IPS-NIHi11 (cell line): ENCODE results near the gene ALDH8A1.

Source experiments
- DNase-seq: peaks from one replicate; pipeline ENCODE4 v3.0.0; 2012; ENCODE audit warnings: mixed read lengths, low spot score

Gene ALDH8A1

DNA sequence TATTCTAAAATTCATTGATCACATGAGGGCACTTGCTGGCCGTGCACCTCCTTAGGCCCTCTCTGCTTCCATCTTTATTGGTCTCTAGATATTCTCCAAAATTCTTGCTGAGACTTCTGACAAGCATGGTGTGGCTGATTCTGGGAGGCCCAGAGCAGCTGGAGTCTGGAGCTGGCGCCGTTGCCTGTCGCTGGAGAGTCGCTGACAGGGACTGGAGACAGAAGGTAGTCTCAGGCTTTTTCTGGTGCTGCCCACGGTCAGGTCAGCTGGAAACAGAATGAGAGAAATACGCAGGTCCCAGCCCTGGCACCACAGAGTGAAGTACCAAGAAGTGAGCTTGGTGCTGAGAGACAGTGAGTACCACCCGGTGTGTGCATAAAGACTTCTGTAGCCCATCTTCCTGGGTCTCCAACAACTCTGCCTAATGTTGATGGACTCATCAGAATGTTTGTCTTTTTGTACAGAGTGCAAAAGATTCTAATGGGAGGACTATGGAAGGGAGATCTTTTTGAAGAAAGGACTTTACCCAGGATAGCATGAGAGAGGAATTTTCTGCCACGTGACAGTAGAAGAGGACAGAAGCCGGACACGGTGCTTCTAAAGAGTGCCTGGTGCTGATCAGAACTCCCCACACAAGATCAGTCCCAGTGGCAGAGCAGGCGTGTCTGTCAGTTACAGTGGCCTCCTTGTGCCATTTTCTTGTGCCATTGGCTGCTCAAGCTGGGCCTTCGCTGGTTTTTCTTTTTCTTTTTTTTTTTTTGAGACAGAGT lies 1.8 kb upstream of the ALDH8A1 start:
- no peak for DNase-seq

DNA sequence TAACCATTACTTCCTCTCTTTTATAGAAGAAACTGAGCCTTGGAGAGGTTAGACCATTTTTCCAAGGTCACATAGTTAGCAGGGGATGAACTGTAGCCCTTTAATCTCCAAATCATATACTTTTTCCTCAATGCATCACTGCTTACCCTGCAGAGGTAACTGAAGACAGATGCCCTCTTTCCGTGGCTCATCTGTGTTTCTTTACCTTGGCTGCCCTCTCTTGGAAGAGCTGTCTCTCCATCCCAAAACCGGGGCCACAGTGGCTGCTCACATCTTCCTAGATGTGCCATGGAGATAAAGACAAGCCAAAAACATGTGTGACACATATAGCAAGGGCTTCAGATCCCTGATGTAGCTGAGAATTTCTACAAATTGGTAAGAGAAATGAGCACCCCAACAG lies 581 bp upstream of the ALDH8A1 start:
- DNase-seq = no peak

DNA sequence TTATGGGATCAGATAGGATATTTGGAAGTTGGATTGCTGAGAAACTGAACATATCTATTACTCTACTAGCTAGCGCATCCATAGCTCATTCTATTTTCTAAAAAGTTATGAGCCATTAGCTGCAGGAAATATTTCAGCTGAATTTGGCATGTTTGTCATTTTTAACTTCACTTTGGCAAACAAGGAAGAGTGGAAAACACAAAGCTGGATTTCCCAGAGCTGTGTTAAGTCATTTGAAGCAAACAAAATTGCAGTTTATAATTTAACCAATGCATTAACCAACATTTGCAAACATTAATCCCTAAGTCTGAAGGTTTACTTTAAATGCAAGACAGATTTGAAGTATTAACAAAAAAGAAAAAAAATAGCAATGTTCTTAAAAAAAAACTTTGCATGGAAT lies 1.2 kb downstream of the ALDH8A1 start:
- DNase-seq = no peak

DNA sequence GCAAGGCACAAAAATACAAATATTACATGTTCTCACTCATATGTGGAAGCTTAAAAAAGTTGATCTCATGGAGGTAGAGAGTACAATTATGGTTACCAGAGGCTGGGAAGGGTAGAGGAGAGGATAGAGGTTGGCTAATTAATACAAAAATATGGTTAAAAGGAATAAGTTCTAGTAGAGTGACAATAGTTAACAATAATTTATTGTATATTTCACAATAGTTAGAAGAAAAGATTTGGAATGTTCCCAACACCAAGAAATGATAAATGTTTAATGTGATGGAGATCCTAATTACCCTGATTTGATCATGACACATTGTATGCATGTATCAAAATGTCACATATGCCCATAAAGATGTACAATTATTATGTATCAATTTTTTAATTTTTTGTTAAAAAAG lies 1.8 kb downstream of the ALDH8A1 start:
- DNase-seq = no peak

DNA sequence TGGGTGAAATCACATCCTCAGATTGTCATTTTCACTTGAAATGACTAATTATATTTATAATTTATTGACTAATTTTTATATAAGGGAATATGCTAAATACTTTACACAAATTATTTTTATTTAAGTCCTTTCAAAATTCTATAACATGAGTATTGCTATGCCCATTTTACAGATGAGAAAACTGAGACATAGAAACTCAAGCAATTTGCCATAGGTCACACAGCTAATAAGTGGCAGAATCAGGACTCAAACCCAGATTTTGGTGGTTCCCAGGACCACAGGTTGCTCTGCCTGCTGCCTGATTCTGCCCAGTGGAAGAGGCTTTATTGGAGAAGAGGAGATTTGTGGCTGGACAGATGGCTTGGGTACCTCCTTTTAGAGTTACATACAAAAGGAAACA lies 4.9 kb downstream of the ALDH8A1 start:
- DNase-seq = no peak

DNA sequence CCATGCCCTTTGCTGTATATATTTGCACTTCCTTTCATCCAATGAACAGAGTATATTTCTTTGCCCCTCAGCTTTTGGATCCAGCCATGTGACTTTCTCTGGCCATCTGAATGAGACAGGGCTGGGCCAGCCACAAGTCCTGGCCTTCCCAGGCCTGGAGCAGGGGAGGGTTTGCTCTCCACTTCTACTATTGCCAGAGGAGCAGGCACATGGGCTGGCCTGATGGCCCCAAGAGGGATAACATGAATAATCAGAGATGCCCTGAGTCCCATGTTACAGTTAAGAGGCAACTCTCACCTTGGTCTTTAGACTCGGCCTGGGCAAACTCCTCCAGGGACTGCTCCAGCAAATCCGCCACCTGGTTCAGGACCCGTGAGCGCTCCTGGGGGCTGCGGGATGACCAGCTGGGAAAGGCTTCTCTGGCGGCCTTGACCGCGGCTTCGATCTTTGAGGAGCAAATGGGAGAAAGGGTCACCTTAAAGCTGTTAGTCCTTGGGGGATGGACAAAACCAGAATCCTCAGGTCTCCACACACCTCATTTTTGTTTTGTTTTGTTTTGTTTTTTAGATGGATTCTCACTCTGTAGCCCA lies 6.3 kb downstream of the ALDH8A1 start:
- no peak for DNase-seq

DNA sequence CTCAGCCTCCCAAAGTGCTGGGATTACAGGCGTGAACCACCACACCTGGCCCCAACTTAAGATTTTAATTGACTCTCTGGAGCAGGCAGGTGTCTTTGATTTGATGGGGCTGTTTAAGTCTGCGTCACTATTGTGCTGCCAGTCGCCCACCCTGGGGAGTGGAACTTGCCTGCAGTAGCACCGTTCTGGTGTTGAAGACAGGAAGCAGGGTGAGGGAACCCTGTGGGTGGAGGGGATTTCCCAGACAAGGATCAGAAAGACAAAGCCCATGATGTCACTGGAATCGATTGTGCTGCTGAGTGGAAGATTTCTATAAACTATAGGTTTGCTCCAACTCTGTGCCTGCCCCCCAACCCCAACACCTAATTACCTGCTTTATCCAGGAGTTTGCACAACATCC lies 11.0 kb downstream of the ALDH8A1 start:
- DNase-seq = no peak

DNA sequence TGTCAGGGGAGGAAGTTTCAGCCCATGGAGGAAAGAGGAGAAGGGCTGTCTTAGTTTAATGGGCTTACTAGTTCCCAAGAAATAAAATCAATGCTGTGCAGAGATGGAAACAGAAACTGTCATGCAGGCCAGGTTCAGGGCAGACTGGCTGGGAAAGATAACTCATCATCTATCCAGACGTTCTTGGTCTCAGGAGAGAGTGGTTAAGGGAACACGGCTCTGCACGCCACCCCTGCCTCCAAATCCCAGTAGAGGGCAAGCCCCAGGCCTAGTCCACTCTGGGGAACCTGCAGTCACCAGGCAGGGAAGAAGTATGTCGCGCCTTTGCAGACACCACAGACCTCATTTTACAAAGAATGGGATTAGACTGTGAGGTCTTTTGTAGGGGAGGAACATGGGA lies 12.5 kb downstream of the ALDH8A1 start:
- no peak for DNase-seq

DNA sequence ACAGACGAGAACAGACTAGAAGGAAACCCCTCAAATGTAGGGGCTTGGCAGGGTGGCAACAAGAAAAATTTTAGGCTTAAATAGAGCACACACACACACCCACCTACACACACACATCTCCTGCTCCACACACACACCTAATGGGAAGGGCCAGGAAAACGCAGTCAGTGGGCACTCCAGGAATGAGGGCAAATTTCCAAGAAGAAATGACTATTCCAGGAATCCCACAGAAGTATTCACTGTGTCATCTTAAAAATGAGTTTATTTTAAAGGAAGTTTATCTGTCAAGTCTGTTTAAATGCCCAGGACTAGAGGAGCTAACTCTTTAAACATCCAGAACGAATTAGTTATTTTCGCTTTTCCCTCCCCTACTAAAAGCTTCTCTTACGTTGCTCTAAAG lies 13.0 kb downstream of the ALDH8A1 start:
- no peak for DNase-seq

DNA sequence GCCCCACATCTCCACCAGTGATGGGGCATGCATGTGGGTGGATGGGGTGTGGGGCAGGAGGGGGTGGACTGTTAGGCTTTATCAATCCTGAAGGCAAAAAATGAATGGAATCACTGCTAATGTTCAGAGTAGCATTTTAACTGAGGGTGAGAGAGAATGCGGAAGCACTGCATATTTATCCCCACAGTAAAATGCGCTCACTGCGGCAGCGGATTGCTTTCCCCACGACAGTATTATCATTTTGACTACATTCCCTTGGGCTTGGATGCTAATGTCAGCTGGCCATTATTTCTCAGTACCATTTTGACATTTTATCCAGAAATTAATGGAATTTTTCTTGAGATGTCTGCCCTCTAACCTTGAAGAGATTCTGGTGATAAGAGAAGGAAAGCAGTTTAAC lies 13.4 kb downstream of the ALDH8A1 start:
- no peak for DNase-seq

DNA sequence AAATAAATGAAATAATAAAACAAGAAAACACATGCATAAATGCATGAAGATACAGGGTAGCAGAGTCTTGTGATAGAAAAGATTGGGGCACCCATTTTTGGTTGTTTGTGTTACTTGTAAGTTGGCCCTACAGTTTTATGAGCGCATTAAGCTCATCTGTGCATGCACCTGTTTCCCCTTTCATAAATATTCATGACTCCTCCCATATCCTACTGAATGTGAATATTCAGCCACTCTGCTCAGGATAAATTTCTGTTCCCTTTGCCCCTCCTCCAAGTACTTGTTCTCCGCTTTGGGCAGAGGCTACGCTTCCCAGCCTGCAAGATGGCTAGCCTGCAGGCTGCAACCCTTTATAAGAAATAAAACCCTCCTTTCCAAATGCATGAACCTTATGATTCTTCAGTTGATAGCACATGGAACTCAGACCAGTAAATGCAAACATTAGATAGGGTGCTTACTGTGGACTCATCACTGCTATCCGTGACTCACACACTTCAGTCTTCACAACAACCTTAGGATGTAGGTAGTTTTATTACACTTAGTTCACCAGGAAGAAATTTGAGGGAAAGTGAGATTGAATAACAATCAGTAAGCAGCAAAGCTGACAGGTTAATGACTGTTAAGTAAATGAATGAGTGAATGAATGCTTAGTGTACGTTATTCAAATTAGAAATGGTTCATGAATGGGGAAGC lies 15.0 kb downstream of the ALDH8A1 start:
- DNase-seq = no peak

DNA sequence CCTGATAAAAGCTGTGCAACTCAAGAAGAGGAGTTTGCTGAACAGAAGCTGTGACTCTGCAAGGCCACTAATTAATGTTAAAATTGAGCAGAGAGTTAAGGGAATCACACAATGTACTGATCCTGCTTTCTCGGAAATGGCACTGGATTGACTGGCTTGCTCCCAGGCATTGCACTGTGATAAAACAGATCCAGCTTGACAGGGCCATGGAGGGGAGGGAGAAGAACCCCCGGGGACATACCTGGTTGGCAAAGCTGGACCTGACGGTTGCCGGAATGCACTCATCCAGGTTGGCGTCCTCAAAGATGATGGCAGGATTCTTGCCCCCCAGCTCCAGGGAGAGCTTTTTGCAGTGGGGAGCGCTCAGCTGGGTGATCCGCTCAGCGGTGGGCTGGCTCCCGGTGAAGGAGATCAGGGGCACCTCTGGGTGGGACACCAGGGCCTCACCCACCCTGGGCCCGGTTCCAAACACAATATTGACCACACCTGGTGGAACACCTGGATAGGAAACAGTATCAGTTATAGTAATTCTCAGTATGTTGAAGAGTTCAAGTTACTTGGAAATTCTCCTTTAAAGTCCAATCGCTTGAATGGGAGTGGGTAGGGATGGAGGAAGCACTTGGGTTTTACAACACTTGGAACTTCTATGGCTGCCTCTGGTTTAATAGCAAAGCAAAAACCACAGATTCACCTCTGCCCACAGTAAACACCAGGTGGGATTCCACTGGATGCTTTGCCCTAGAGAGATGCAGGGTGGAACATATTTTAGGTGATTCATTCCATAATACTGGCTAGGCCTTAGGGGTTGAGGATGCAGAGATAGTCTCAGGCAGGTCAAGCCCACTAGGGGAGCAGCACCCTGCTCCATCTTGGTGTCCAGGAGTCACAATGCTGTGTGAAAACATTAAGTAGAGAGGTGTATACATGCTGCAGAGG lies 17.1 kb downstream of the ALDH8A1 start:
- DNase-seq = no peak

DNA sequence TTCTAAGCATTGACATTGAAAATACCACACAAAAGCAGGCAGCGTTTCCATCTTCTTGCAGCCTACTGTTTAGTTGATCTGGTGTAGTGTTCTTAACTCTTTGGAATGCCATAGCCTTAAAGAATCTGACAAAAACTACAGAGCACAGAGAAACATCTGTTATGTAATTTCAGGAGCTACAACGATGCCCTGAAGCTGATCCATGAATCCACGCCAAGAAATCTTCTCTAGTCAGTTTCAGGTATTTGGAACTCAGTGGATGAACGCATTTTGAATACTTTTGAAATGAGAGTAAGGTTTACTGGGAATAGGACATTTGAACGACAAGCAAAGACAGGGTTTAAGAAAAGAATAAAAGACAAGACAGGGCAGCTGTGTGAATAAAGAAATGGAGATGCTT lies 17.8 kb downstream of the ALDH8A1 start:
- no peak for DNase-seq

DNA sequence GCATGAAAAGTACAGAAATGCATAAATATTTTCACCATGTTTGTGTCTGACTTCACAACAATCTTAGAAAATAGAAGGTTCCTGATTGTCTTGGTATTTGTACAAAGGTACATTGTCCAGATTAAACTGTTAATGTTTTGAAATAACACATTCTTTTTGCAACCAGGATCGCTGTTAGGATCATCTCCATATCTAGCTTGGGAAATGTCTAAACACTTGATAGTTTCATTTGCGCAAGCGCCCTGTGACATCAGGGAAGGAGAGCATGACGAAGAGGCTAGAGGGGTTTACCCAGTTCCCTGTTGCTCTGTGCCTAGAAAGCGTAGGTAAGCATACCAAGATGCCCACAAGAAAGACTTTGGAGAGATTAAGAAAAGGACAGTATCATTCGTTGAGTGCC lies 19.4 kb downstream of the ALDH8A1 start:
- DNase-seq = no peak

DNA sequence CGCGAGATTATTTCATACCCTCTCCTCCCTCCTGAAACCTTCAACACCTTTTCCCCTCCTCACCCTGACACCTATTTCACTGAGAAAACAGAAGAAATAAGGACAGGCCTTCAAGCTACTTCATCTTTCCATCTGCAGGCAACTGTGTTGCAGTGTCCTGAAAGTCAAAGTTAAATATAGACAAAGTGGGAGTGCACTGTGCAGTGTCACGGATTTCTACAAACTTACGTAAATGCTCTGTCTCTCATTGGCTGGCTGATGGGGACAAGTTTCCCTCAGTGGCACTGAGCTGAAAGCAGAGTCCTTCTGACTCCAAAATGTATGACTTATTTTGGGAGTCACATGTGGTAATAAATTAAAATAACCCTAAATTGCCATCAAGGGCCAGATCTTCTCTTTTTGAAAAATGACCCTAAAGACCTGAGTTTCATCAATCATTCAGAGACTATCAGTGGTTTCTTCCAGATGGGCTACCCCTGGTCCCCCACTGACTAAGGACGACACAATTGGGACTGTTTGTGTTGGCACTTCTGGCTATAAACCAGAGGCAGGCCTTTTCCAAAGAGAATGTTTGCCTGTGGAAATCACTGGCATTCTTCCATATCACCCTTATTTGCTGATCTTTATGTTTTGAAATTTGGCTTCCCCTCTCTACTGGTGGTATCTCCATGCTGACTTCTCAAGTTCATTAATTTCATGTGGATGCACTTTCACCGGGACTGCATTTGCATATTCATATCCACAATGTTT lies 21.6 kb downstream of the ALDH8A1 start:
- DNase-seq = no peak

DNA sequence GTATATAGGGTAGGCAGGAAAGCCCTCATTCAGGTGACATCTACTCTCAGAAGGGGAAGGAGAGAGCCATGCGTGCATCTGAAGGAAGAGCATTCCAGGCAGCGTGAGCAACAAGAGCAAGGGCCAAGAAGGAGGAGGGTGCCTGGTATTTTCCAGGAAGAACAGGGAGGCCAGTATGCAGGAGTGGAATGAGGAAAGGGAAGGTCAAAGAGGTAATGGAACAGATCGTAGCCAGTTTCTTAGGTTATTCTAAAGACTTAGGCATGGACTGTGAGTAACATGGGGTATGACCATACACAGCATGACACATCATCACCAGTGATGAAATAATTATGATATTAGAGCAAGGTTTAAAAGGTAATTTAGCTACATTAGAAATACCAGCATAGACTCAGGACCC lies 24.1 kb downstream of the ALDH8A1 start:
- no peak for DNase-seq

DNA sequence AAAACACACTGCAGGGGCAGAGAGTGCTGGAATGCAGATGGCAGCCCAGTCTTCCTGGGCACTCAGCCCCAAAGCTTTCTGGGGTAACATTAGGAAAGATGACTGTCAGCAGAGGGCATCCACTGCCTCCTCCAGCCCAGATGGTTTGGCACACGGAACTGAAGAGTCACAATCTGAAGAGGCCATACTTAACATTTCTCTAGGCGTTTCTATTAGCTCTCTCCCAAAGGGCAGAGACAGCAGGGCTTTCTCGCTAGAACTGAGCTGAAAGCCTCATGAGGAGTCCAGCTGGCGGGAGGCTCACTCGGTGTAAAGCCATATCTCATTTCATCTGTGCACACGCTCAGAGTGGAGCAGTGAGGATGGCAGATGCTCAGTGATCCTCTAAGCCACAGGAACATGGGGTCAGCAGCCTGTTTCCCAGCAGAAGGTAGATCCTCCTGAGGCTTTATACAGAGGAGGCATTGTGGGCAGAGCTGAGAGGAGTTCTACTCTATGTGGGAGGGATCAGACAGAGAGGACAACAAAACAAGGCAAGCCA lies 28.1 kb downstream of the ALDH8A1 start:
- DNase-seq = no peak

DNA sequence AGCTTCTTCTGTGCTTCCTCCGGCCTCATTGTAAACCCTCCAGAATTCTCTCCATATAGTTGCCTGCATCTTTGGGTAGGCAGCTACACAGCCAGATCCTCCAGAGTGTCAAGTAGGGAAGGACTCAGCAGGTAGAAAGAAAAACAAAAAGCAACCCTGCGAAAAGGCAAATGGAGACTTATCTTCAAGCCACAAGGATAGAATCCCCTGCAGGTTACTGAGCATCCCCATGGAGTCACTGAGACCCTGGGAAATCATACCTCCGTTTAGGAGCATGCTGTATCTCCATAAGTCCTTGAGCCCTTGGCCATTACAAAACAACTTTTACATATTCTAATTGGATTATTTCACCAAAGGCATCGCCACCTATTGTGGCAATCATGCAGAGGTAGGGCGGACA lies 28.6 kb downstream of the ALDH8A1 start:
- no peak for DNase-seq

DNA sequence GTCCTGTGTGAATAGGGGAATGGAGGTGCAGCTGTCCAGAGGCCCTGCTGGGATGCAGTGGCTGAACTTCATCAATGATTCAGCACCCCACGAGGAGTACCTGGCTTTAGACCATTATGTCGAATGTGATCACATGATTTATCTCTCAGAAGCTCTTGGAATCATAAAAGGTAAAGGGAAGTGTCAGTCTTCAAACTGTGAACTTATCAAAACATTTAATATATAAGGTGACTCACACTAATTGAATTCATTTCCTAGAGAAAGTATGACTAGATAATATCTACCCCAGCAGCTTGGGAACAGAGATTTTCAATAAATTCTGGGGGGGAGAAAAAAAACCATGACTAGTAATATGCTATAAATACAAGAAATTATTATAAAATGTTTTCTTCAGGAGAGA lies 29.5 kb downstream of the ALDH8A1 start:
- DNase-seq = no peak

DNA sequence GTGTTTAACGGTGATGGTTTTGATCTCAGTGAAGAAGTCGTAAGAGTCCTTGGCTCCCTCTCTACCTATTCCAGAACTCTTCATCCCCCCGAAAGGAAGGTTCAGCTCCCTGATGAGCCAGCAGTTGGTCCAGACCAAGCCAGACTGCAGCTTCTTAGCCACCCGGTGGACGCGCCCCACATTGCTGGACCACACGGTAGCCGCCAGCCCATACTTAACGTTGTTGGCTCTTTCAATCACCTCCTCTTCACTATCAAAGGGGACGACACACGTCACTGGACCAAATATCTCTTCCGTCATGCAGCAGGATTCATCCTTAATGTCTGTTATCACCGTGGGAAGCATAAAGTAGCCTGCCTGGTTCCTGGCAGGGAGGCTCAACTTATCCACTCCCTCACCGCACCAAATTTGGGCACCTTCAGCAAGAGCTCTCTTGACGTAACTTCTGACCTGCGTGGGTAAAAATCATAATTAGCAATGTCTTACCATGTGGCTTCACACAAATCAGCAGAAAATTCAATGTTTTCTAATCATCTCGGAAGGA lies 31.4 kb downstream of the ALDH8A1 start:
- no peak for DNase-seq

DNA sequence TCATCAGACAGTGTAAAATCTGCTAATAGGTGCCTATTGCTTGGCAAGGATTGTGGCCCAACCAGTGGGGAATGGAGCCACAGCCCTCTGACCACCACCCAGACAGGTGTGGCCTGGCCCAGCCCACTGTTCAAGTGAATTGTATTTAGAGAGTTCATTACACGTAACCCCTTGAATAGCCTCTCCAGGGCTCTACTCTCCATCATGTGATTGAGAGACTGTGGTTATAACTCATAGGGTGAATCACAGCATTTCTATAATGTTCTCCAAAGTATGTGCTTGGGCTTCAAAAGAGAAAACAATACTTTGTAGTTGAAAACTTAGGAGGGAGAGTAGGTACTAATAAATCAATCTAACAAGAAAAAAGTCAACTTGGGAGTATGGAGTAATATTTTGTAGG lies 38.4 kb downstream of the ALDH8A1 start:
- no peak for DNase-seq
